ENCODE data around the gene ITGA11. TPM values are rescaled to one million over a fixed set of nuclear protein-coding genes. Genes with fewer than 3 reads are reported as not detected.
A peak's percentile ranks its signal among the peaks of the same experiment; 100 is the strongest.

Gene ITGA11
- total RNA-seq, 1 experiment from 2014 or later = 22.0 TPM

- DNase-seq (ENCODE audit: low read depth) = no peak
Observed at GRCh38 chr15:68292157-68292781, 139.7 kb downstream of the ITGA11 start.

- DNase-seq (ENCODE audit: low read depth) = no peak
Observed at GRCh38 chr15:68290715-68291114, 141.2 kb downstream of the ITGA11 start.

GRCh38 chr15:68289621-68290352 is 142.2 kb downstream of the ITGA11 start:
- DNase-seq (ENCODE audit: low read depth) = no peak

GRCh38 chr15:68289057-68289456 is 142.9 kb downstream of the ITGA11 start:
- no peak for DNase-seq (ENCODE audit: low read depth)

GRCh38 chr15:68286256-68286655 is 145.7 kb downstream of the ITGA11 start:
- no peak for DNase-seq (ENCODE audit: low read depth)

DNA sequence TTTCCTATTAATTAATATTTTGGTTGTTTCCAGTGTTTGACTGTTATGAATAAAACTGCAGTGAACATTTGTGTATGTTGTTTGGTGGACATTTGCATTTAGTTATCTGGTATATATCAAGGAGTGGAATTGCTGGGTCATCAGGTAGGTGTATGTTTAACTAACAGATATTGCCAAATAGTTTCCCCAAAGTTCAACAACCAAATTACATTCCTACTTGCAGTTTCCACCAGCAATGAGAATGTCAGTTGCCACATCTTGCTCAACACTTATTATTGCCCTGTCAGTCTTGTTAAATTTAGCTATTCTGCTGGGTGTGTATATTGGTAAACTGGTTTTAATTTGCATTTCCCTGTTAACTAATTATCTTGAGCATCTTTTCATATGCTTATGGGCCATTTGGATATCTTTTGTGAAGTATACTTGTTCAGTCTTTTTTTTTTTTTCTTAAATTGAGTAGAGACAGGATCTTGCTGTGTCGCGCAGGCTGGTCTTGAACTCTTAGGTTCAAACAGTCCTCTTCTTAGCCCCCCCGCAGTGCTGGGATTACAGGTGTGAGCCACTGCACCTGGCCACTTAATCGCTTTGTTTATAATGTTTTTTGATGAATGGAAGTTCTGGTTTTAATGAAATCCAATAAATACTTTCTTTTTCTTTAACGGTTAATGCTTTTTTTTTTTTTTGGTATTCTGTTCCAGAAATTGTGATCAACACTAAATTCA is 146.5 kb downstream of the ITGA11 start:
- DNase-seq (ENCODE audit: low read depth) = no peak

- no peak for DNase-seq (ENCODE audit: low read depth)
Observed at GRCh38 chr15:68284616-68285258, 147.2 kb downstream of the ITGA11 start.

GRCh38 chr15:68283401-68283800 is 148.6 kb downstream of the ITGA11 start:
- no peak for DNase-seq (ENCODE audit: low read depth)

DNA sequence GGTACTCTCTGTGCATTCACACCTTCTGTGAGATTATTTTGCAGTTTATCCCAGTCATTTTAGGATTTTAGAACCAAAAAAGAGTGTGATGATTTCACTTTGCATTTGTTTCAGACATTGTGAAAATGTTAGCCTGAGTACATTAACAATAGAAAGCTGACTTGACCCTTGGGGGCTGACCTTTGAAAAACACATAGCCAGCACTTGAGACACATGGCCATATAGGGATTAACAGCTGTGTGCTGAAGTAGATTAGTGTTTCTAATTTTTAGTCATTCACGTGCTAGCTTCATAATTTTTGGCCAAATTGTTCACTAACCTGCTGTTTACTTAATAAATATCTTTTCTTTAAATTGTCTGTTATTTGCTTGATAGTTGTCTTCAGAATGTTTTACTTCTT is 151.0 kb downstream of the ITGA11 start:
- no peak for DNase-seq (ENCODE audit: low read depth)

GRCh38 chr15:68279779-68280753 is 151.9 kb downstream of the ITGA11 start:
- no peak for DNase-seq (ENCODE audit: low read depth)

- peak; percentile 50 for DNase-seq (ENCODE audit: low read depth)
Observed at GRCh38 chr15:68278595-68279405, 153.2 kb downstream of the ITGA11 start.

DNA sequence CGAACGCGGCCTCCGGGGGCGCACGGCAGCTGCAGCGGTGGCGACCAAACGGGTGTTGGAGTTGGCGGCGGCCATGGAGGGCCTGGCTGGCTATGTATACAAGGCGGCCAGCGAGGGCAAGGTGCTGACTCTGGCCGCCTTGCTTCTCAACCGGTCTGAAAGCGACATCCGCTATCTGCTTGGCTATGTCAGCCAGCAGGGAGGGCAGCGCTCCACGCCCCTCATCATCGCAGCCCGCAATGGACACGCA is 153.7 kb downstream of the ITGA11 start:
- no peak for DNase-seq (ENCODE audit: low read depth)

DNA sequence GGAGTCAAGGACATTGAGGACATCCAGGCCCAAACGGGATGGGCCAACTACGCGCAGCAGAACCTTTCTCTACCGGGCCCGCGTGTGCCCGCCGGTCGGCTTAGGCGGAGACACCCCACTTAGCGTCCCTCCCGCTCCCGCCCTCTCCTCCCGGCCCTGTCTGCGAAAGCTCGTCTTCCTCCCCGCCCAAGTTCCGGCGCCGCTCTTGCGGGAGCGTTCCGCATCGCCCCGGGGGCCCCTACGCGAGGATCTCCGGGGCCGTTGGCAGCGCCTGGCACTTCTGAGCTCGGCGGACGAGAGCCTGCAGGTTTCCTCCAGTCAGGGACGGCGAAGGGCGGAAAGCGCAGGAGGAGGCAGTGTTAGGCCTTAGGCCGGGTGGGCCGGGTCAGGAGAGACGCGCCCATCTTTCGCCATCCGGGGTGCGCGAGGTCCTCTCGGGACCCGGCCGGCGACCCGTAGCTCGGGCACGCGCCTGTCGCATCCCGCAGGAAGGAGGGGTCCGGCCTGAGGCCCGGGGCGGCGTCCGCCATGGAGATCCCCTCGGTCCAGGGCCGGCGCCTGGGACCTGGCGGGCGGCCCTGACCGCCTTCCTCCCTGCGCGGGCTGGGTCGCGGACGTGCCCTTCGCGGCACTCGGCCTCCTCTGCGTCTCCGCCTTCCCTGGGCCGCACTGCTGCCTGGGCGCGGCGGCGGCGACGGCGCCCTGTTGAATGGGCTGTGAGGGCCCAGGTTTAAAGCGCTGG is 154.2 kb downstream of the ITGA11 start, which contains the start of gene FEM1B:
Gene FEM1B (plus strand): TSS at position 143 of the 742 bp plus-strand sequence. CDS start 673 bp downstream, outside the sequence.
- DNase-seq (ENCODE audit: low read depth) = peak; percentile 91

DNA sequence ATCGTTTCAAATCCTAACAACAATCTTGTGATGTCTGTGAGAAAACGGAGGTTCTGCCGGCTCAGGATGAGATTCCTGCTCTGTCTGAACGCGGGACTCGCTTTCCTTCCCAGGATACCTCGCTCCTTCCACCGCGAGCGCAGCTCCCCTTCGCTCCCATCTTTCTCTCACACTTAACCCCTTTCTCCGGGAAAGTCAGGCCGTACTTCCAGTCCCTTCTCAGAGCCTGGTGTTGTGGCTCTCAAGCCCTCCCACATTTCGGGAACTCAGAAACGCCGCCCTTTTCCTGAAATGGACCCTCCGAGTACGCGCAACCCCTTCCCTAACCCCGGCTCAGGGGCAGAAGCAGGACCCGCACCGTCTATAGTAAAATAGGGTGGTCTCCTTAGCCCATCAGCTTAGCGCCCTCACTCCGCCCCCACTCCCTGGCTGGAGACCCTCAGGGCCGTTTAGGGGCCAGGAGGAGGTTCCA is 154.8 kb downstream of the ITGA11 start:
- peak; percentile 69 for DNase-seq (ENCODE audit: low read depth)

DNA sequence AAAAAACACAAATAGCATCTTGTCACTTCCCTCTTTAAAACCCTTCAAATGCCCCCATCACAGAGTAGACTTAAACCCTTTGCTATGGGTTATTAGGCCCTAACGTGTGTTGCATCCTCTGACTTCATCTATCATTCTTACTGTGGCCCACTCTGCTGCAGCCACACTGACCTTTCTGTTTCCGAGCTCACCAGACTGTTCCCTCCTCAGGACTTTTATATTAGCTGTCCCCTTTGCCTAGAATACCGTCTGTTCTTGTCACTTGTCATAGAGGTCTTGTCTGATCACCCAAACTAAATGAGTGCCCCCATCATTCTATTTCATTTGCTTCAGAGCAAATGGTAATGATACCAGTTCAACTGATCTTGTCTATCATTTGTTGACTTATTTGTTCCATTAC is 155.3 kb downstream of the ITGA11 start:
- DNase-seq (ENCODE audit: low read depth) = no peak

- DNase-seq (ENCODE audit: low read depth) = no peak
Observed at GRCh38 chr15:68275165-68275746, 156.7 kb downstream of the ITGA11 start.

DNA sequence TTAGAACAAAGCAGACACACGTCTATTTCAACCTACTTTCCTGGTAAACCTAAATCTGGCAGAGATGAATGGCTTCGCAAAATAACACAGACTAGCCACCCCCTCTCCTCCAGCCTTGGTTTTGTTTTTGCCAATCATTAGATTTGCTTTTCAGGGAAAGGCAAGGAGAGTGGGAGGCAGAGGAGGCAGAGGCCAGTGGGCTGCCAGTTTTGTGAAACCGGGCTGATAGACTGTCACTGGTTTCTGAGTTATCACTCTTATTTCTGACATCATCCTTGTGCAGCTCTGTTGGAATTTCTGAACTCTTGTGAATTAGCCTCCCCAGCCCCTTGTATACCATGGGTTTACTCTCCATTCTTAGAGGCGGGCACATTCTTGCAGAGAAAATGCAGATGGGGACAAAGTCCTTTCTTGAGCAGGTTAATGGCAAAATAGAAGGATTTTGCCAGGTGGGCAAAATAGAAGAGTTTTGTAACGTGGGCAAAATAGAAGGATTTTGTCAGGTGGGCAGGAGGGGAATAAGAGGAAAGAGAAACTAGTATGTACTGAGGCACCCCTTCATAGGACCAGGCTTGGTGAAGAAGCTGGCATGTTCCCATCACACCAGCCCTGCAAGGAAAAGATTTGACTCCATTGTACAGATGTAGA is 157.6 kb downstream of the ITGA11 start:
- DNase-seq (ENCODE audit: low read depth) = no peak

GRCh38 chr15:68272721-68273271 is 159.2 kb downstream of the ITGA11 start:
- peak; percentile 66 for DNase-seq (ENCODE audit: low read depth)

Data from LHCN-M2 (cell line).